HUES48 (cell line): ENCODE measurements around the gene LOXL1.

ENCODE experiments used
- H3K27ac ChIP-seq: one replicate; pipeline ENCODE4 v1.7.0; 2013; ENCODE audit warnings: low read depth, low read length, inconsistent platforms
- H3K27me3 ChIP-seq: 2 replicates; pipeline ENCODE4 v1.6.1; 2013; ENCODE audit warnings: mild to moderate bottlenecking, low read length; ENCODE audit not compliant: control insufficient read depth, insufficient read depth
- H3K36me3 ChIP-seq: 2 replicates; pipeline ENCODE4 v1.6.1; 2013; ENCODE audit warnings: low read length; ENCODE audit not compliant: control insufficient read depth, insufficient read depth
- H3K4me1 ChIP-seq: 2 replicates; pipeline ENCODE4 v1.6.1; 2013; ENCODE audit warnings: mild to moderate bottlenecking, low read length; ENCODE audit not compliant: control insufficient read depth, insufficient read depth
- H3K4me3 ChIP-seq: 2 replicates; pipeline ENCODE4 v1.5.1; 2013; ENCODE audit warnings: mild to moderate bottlenecking, low read depth, low read length
- H3K9ac ChIP-seq: 2 replicates; pipeline ENCODE4 v1.6.1; 2013; ENCODE audit warnings: mild to moderate bottlenecking, low read depth, low read length, moderate library complexity
- H3K9me3 ChIP-seq: 2 replicates; pipeline ENCODE4 v1.6.1; 2013; ENCODE audit warnings: low read length; ENCODE audit not compliant: control insufficient read depth, insufficient read depth

The LOXL1 gene

DNA sequence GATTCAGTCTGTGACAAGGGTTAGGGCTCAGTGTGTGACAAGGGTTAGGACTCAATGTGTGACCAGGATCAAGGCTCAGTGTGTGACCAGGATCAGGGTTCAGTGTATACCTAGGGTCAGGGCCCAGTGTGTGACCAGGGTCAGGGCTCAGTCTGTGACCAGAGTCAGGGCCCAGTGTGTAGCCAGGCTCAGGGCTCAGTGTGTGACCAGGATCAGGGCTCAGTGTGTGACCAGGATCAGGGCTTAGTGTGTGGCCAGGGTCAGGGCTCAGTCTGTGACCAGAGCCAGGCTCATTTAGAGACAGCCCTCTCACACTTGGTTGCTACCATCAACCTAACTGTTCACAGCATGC is 24.2 kb downstream of the LOXL1 start:
- no peak overlapping the region for H3K9ac ChIP-seq
- H3K9me3 ChIP-seq, result no peaks in the 10 kb centered on the region
- no peaks in the 10 kb centered on the region for H3K36me3 ChIP-seq
- H3K4me3 ChIP-seq, result no peak overlapping the region
- peak overlapping the region; percentile 4 for H3K27ac ChIP-seq
- peaks cover 14% of the 10 kb centered on the region for H3K4me1 ChIP-seq
- no peaks in the 10 kb centered on the region for H3K27me3 ChIP-seq

DNA sequence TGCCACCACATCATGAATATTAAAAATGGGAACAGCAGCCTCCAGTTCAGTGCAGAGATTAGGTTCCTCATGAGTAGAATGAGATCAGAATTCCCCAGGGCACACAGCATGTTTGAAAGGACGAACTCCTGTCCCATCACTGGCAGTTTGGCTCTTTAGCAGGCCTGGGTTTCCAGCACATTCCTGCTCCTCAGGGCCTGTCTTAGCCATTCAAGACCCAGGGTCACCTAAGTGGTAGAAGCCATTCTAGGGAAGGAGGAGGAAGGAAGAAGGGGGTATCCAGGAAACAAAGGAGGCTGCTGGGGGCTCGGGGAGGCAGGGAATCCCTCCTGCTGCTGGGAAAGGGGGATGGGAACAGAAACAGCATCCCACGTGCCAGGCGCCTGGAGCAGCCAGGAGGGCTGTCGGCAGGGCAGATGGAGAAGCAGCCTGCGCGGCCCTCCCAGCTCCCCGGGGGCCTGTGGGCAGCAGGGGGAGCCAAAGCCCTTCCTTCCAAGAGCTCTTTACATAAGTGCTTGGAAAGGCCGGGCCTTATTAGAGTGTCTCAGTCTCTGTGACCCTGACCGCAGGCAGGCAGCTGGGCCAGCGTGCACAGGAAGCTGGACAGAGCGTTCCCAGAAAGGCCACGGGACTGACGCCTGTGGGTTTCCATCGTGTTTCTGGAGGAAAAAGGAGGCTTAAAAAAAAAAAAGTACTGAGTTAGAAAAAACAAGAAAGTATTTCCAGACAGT is 24.7 kb downstream of the LOXL1 start:
- no peaks in the 10 kb centered on the region for H3K27me3 ChIP-seq
- no peaks in the 10 kb centered on the region for H3K36me3 ChIP-seq
- no peak overlapping the region for H3K4me3 ChIP-seq
- no peak overlapping the region for H3K9ac ChIP-seq
- H3K9me3 ChIP-seq, result no peaks in the 10 kb centered on the region
- peak overlapping the region; percentile 39 for H3K27ac ChIP-seq
- peaks cover 14% of the 10 kb centered on the region for H3K4me1 ChIP-seq

DNA sequence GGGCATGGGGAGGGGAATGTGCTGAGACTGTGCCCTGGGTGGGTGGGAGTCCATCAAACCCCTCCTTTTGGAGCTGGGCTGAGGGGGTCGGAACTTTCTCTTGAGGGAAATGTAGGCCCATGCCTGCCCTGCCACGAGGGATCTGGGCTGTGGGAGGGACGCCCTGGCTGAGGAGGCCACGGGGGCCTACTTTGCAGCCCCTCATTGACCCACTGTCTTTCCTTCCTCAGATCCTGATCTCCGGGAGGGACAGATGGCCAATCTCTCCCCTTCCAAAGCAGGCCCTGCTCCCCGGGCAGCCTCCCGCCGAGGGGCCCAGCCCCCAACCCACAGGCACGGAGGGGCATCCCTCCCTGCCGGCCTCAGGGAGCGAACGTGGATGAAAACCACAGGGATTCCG is 25.3 kb downstream of the LOXL1 start:
- H3K36me3 ChIP-seq, result no peaks in the 10 kb centered on the region
- H3K9ac ChIP-seq, result no peak overlapping the region
- no peaks in the 10 kb centered on the region for H3K27me3 ChIP-seq
- H3K4me1 ChIP-seq, result peaks cover 14% of the 10 kb centered on the region
- H3K9me3 ChIP-seq, result no peaks in the 10 kb centered on the region
- H3K4me3 ChIP-seq, result no peak overlapping the region
- H3K27ac ChIP-seq, result peak overlapping the region; percentile 39

DNA sequence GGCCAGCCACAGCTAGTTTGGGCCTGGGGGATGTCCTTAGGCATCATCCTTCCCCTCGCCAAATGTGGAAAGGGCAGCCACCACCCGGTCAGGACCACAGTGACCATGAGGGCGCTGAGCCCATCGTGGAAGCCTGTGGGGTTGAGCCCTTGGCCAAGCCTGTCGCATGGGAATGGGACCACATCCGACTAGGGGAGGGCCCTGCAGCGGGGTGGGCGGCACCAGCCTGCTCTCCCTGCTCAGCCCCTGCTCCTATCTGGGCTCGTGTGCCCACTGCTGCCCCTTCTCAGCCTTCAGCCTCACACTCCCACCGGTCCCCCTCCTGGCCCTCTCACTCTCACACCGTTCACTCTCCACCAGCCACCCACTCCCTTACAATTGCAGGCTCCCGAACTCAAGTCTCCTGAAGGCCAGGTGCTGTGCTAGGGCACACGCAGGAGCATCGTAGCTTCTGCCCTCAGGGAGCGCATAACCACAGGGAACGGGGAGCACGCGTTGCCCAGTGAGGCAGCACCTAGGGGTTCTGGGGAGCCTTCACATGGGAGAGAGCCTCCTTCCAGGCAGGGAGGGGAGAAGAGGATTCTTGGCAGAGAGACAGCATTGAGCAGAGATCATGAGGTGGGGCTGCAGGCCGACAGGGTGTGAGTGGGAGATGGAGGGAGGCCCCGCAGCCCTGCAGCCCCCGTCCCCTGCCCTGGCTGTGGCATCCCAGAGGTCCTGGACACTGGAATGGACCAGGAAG is 26.1 kb downstream of the LOXL1 start:
- Histone ChIP-seq H3K36me3 (no peaks in the 10 kb centered on the region), H3K27me3 (no peaks in the 10 kb centered on the region), H3K27ac (no peak overlapping the region), H3K9me3 (no peaks in the 10 kb centered on the region), H3K4me3 (no peak overlapping the region), H3K4me1 (peaks cover 14% of the 10 kb centered on the region), H3K9ac (no peak overlapping the region)

DNA sequence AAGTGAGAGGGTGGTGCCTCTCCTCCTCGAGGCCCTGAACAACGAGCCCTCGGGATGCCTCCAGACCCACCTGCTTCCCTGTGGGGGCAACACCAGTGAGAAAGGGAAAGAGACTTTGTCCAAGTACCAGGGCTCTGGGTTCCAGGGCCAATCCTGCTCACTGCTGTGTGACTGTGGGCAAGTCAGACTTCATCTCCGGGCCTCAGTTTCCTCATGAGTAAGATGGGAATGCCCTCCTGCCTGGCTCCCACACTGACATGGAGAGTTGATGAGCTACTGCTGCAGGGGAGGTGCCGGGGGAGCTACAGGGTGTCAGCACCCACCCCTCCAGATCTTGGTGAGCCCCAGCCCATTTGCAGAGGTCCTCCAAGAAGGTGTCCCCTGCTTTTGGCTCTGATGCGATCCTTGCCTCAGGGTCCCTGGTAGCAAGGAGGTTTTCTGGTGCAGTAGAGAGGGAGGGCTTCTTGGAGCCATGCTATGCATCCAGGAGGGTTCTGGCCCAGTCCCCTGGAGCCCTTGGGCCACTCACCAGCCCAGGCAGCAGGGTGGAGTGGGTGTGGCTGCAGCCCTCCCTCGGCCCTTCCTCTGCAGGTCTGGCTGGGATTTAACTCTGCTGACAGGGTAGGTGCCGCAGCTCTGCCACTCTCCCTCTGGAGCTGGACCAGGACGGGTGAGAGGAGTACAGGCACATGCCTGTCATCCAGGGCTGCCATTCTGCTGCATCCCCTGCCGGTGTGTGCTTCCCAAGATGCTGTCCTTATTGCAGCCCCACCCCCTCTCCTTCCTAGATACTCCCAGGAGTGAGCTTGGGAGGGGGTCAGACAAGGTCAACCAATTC is 26.9 kb downstream of the LOXL1 start:
- Histone ChIP-seq H3K36me3 (no peaks in the 10 kb centered on the region), H3K27me3 (no peaks in the 10 kb centered on the region), H3K9me3 (no peaks in the 10 kb centered on the region), H3K9ac (no peak overlapping the region), H3K27ac (no peak overlapping the region), H3K4me1 (peaks cover 14% of the 10 kb centered on the region), H3K4me3 (no peak overlapping the region)

DNA sequence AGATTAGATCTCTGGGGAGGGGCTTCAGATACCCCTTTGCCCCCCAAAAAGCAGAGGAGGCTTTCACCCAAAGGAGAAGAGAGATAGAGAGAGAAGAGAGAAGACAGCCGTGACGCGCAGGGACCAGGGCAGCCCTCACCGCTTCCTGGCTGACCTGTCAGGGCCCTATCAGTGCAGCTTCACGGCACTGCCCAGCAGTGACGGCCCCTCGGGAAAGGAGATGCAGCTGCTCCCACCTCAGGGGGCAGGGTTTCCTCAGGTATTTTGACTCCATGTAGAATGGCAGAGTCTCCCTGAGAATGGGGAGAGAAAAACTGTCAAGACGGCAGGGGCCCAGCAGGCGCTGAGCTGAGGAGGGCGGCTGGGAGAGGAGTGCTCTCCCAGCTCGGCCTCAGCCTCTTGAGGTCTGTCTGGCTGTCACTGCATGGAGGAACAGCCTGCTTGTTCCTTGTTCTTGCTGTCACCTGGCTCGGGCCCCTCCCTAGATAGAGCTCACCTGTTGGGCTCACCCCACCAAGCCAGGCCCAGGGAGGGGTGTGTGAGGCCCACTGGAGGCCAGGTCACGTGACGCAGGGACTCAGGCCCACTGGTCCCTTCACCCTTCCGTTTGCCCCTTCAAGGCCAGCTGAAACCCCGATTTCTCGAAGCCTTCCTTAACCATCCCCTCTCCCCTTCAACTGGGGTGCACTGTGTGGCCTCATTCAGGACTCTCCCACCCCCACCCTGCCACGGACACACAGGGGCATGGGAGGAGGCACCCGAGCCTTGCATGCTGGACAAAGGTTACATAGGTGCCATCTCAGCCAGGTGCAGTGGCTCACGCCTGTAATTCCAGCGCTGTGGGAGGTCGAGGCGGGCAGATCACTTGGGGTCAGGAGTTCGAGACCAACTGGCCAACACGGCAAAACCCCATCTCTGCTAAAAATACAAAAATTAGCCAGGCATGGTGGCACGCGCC is 28.2 kb downstream of the LOXL1 start:
- Histone ChIP-seq H3K4me1 (peaks cover 14% of the 10 kb centered on the region), H3K36me3 (no peaks in the 10 kb centered on the region), H3K27me3 (no peaks in the 10 kb centered on the region)

DNA sequence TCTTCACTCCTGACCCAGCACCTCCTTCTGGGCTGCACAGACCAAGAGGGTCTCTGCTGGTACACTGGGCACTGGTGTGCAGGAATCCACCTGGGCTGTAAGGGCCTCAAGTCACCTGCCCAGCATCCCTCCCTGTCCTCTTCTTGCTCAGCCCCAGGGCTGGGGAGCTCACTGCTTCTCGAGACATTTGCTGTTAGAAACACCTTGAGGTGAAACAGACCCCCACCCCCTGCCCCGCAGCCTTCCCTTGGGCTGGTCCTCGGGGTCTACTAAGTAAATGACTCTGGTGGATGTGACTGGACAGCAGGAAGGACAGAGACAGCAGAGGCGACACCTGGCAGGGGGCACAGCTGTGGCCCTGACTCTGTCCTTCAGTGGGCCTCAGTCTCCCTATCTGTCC is 29.1 kb downstream of the LOXL1 start:
- Histone ChIP-seq H3K9me3 (no peaks in the 10 kb centered on the region), H3K36me3 (no peaks in the 10 kb centered on the region), H3K27me3 (no peaks in the 10 kb centered on the region), H3K9ac (no peak overlapping the region), H3K4me3 (no peak overlapping the region), H3K27ac (no peak overlapping the region), H3K4me1 (peaks cover 14% of the 10 kb centered on the region)

More for the DNA sequence above, 28.2 kb downstream of the LOXL1 start:
- no peak overlapping the region for H3K27ac ChIP-seq
- no peaks in the 10 kb centered on the region for H3K9me3 ChIP-seq
- no peak overlapping the region for H3K9ac ChIP-seq
- H3K4me3 ChIP-seq, result no peak overlapping the region

DNA sequence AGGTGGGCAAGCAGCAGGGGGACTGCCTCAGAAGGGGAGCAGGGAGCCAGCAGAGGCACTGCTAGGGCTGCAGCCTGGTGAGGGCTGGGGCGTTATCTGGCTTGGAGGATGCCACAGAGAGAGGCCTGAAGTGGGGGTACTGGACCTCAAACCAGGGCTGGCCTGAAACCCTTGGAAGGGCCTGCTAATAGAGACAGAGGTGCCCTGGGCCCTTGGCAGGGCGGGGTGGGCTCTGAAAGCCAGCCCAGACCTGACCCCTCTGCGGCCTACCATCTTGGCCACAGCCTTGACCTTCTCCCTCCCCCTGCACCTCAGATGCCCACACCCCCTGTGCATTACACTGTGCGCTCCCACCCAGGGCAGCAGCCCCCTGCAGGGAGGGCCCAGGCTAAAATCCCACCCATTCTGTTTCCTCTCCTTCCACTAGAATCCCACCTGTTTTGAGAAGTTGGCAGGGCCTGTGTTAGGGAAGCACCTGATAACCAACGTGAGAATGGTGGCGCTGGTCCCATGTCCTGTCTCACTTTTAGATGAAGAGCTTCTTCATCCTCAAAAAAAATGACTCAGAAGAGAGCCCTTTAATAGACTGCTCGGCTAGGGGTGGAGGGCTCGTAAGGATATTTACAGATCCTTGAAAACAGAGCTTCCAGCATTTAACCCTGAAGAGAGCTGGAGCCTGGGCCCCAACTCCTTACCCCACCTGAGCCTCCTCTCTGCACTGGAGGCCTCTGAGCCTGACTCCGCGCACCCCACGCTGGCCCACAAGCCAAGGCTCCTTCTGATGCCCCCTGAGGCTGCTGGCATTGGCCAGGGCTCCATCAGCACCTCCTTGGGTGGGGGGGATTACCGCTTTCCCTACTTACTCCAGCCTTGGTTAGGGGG is 29.8 kb downstream of the LOXL1 start:
- no peak overlapping the region for H3K4me3 ChIP-seq
- no peaks in the 10 kb centered on the region for H3K27me3 ChIP-seq
- no peak overlapping the region for H3K27ac ChIP-seq
- no peak overlapping the region for H3K9ac ChIP-seq
- H3K9me3 ChIP-seq, result no peaks in the 10 kb centered on the region
- peaks cover 10% of the 10 kb centered on the region for H3K4me1 ChIP-seq
- no peaks in the 10 kb centered on the region for H3K36me3 ChIP-seq

DNA sequence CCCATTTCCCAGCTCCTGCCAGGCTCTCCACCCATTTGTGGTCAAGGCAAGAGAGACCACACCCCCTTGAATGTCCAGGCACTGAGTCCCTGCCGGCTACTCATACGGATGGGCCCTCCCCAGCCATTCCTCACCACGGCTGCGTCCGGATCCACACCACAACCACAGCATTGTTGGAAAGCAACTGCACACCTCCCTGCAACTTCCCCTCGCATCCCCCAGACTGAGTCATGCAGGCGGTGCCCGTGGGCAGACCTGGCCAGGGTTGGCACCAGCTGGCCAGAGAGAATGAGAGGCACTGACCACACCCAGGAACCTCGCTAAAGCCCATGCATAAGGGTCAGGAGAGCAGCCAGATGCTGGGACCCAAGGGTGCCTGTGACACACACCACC is 30.5 kb downstream of the LOXL1 start:
- Histone ChIP-seq H3K4me3 (no peak overlapping the region), H3K4me1 (peaks cover 5% of the 10 kb centered on the region), H3K36me3 (no peaks in the 10 kb centered on the region), H3K27me3 (no peaks in the 10 kb centered on the region), H3K9me3 (no peaks in the 10 kb centered on the region), H3K9ac (no peak overlapping the region), H3K27ac (no peak overlapping the region)

DNA sequence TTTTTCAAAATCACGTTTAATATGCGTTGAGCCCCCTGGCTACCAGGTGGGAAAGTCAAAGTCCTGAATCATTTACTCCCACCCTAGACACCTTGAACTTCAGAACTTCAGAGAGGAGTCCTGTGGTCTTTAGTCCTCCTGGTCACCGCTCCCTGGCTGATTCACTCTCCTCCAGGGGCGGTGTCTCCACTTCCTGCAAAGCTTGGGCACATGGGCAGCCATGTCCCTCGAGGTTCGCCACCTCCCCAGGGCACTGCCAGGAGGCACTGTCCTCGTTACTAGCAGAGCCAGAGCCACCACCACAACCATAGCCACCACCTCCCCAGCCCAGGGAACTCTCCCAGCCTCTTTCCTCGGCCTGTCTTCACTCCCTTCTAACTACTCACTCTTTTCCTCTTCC is 31.0 kb downstream of the LOXL1 start:
- no peak overlapping the region for H3K4me3 ChIP-seq
- H3K9ac ChIP-seq, result no peak overlapping the region
- no peak overlapping the region for H3K27ac ChIP-seq
- no peaks in the 10 kb centered on the region for H3K27me3 ChIP-seq
- H3K36me3 ChIP-seq, result no peaks in the 10 kb centered on the region
- H3K9me3 ChIP-seq, result no peaks in the 10 kb centered on the region
- no peaks in the 10 kb centered on the region for H3K4me1 ChIP-seq
